Liver (tissue), 9 donors: ENCODE results near the gene FOXM1. TPM values are rescaled to one million over a fixed set of nuclear protein-coding genes. Genes with fewer than 3 reads are reported as not detected.

ENCODE experiments used
- DNase-seq: peaks from one replicate; pipeline ENCODE4 v3.0.0-alpha.2; 2017; ENCODE audit warnings: low spot score
- H3K27ac ChIP-seq, 2 donors: one replicate each; pipeline ENCODE4 v1.7.0; 2013; ENCODE audit warnings: inconsistent platforms in 2 of 2, low read length in 2 of 2, control low read depth in 1 of 2, low read depth in 1 of 2, mild to moderate bottlenecking in 1 of 2
- H3K27me3 ChIP-seq, 4 donors: one replicate each; pipeline versions ENCODE4 v1.6.1 to v1.7.0; 2013; ENCODE audit warnings: low read length in 3 of 4, inconsistent platforms in 1 of 4, mild to moderate bottlenecking in 1 of 4, moderate library complexity in 1 of 4; ENCODE audit not compliant: control insufficient read depth in 4 of 4, insufficient read depth in 4 of 4
- H3K36me3 ChIP-seq, 4 donors: one replicate each; pipeline versions ENCODE4 v1.6.1 to v1.7.0; 2013; ENCODE audit warnings: low read length in 3 of 4, mild to moderate bottlenecking in 3 of 4, low read depth in 1 of 4, moderate library complexity in 1 of 4; ENCODE audit not compliant: control insufficient read depth in 4 of 4, insufficient read depth in 3 of 4
- H3K4me1 ChIP-seq, 4 donors: one replicate each; pipeline versions ENCODE4 v1.6.1 to v1.7.0; 2013; ENCODE audit warnings: low read length in 3 of 4, mild to moderate bottlenecking in 3 of 4, moderate library complexity in 1 of 4; ENCODE audit not compliant: control insufficient read depth in 4 of 4, insufficient read depth in 4 of 4
- H3K4me3 ChIP-seq, 3 donors: one replicate each; pipeline versions ENCODE4 v1.6.1 to v1.7.0; 2013; ENCODE audit warnings: low read length in 3 of 3, control low read depth in 1 of 3, low read depth in 1 of 3, mild to moderate bottlenecking in 1 of 3
- H3K9ac ChIP-seq, 2 donors: one replicate each; pipeline ENCODE4 v1.7.0; 2013; ENCODE audit warnings: low read length in 2 of 2, mild to moderate bottlenecking in 2 of 2, moderate library complexity in 2 of 2, control low read depth in 1 of 2, low read depth in 1 of 2
- H3K9me3 ChIP-seq, 4 donors: one replicate each; pipeline versions ENCODE4 v1.6.1 to v1.7.0; 2013; ENCODE audit warnings: low read length in 3 of 4; ENCODE audit not compliant: control insufficient read depth in 4 of 4
- EGR1 ChIP-seq, 2 donors: IDR thresholded peaks; 2 replicates each; pipeline ENCODE4 v1.6.1; 2016 to 2018; ENCODE audit warnings: antibody characterized with exemption in 2 of 2, low read depth in 2 of 2
- FOXA1 ChIP-seq: IDR thresholded peaks from 2 replicates; pipeline ENCODE4 v1.6.1; 2016; ENCODE audit warnings: antibody characterized with exemption
- FOXA2 ChIP-seq: IDR thresholded peaks from 2 replicates; pipeline ENCODE4 v1.6.1; 2016; ENCODE audit warnings: antibody characterized with exemption
- GABPA ChIP-seq, 2 donors: IDR thresholded peaks in 1 of 2; conservative IDR thresholded peaks in 1 of 2; 2 replicates each; pipeline ENCODE4 v1.6.1; 2016; ENCODE audit warnings: antibody characterized with exemption in 2 of 2, mild to moderate bottlenecking in 1 of 2, moderate library complexity in 1 of 2
- HNF4A ChIP-seq, 2 donors: conservative IDR thresholded peaks; 2 replicates each; pipeline ENCODE4 v1.6.1; 2016; ENCODE audit warnings: antibody characterized with exemption in 2 of 2, mild to moderate bottlenecking in 2 of 2
- HNF4G ChIP-seq: IDR thresholded peaks from 2 replicates; pipeline ENCODE4 v1.6.1; 2016; ENCODE audit warnings: antibody characterized with exemption
- JUND ChIP-seq, 2 donors: IDR thresholded peaks; 2 replicates each; pipeline ENCODE4 v1.6.1; 2016; ENCODE audit warnings: antibody characterized with exemption in 2 of 2
- NR2F2 ChIP-seq: IDR thresholded peaks from 2 replicates; pipeline ENCODE4 v1.6.1; 2016; ENCODE audit warnings: antibody characterized with exemption
- RAD21 ChIP-seq, 2 donors: IDR thresholded peaks; 2 replicates each; pipeline ENCODE4 v1.6.1; 2016; ENCODE audit warnings: antibody characterized with exemption in 2 of 2, mild to moderate bottlenecking in 2 of 2
- RXRA ChIP-seq, 2 donors: IDR thresholded peaks; 2 replicates each; pipeline ENCODE4 v1.6.1; 2017 to 2018; ENCODE audit warnings: antibody characterized with exemption in 2 of 2, mild to moderate bottlenecking in 1 of 2
- SP1 ChIP-seq: IDR thresholded peaks from 2 replicates; pipeline ENCODE4 v1.6.1; 2018; ENCODE audit warnings: antibody characterized with exemption, mild to moderate bottlenecking
- TAF1 ChIP-seq: conservative IDR thresholded peaks from 2 replicates; pipeline ENCODE4 v1.6.1; 2016; ENCODE audit warnings: antibody characterized with exemption, mild to moderate bottlenecking
- YY1 ChIP-seq: IDR thresholded peaks from 2 replicates; pipeline ENCODE4 v1.6.1; 2016; ENCODE audit warnings: antibody characterized with exemption, mild to moderate bottlenecking
- WGBS: extraction: QIAGEN DNeasy Blood & Tissue Kit; methylation state at CpG from one replicate; pipeline ENCODE4 v1.1.7; 2013; 5-methylcytosine and 5-hydroxymethylcytosine counted together
- polyA plus RNA-seq, 2 donors: library from polyadenylated mRNA; stranded (reverse) in 1 of 2; unstranded in 1 of 2; fragments of 200-250 nt in 1 of 2; fragments of >200 nt in 1 of 2; fragmentation: Nextera tagmentation in 1 of 2; extraction: Ambion mirVana in 1 of 2; gene quantifications; one replicate each; pipeline versions ENCODE4 v1.2.1 to v1.2.3, GENCODE V29; 2013 to 2015
- total RNA-seq, 2 donors: library from RNA; depleted of rRNA; stranded (reverse); fragments of >200 nt; gene quantifications; one replicate each; pipeline ENCODE4 v1.2.3, GENCODE V29; 2014
- TF ChIP-seq, protein P1 (sequence below): IDR thresholded peaks from 2 replicates; pipeline ENCODE4 v1.6.1; 2016; ENCODE audit warnings: antibody characterized with exemption
- TF ChIP-seq, protein P2 (sequence below): fragments of 150-350 bp; IDR thresholded peaks from 2 replicates; pipeline ENCODE4 v1.5.1; 2017; ENCODE audit warnings: improper control_type of control experiment, low read depth, low read length; ENCODE audit not compliant: missing input control
- TF ChIP-seq, protein P3 (sequence below): IDR thresholded peaks from 2 replicates; pipeline ENCODE4 v1.6.1; 2016; ENCODE audit warnings: antibody characterized with exemption, mild to moderate bottlenecking
- TF ChIP-seq, protein P4 (sequence below): IDR thresholded peaks from 2 replicates; pipeline ENCODE4 v1.6.1; 2016; ENCODE audit warnings: antibody characterized with exemption
- TF ChIP-seq, protein P5 (sequence below): IDR thresholded peaks from 2 replicates; pipeline ENCODE4 v1.6.1; 2016; ENCODE audit warnings: antibody characterized with exemption
- donor health status: healthy.
- donor health status: healthy.
- donor health status: healthy.
- donor health status: healthy.
- donor health status: healthy.

The FOXM1 gene
- total and polyA plus RNA-seq, 4 donors: 0.81 to 10.3 (median 4.6) TPM; not detected in 1

DNA sequence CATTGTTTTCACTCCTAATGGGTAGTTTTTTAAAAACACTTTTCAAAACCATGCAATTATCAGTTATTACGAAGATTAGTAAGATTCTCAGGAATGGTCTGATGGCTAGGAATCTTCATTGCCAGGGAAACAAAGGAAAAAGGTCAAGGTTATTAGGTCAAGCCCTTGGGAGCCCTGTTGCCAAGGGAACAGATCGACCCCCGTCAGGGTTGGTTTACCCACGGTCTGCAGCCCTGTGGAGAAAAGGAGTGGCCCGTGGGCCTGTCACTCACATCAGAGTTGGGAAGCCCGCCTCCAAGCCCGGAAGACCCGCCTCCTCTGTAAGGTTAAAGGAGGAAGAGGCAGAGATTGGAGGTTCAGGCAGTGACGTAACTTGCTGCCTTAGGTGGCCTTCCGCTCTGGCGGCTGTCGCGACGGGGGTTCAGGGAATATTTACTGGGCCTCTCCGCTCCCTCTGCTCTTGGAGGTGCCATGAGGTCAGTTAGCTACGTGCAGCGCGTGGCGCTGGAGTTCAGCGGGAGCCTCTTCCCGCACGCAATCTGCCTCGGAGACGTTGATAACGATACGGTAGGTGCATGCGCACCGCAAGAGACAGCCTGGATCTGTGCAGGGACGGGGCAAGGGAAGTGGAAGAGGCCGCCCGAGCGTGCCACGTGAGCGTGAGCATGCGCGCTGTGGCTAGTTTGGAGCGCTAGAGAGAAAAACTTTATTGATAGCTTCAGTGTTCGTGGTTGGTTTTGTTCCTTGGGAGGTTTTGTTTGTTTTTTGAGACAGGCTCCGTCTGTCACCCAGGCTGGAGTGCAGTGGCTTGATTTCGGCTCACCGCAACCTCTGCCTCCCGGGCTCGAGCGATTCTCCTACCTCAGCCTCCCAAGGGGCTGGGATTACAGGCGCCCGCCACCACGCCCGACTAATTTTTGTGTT lies 64.4 kb downstream of the FOXM1 start, which contains the start of gene ITFG2 (continued):
- TF ChIP-seq RXRA (IDR thresholded peaks at IDR 0.05) (peak; percentile 68 to 86), YY1 (peak; percentile 96)

DNA sequence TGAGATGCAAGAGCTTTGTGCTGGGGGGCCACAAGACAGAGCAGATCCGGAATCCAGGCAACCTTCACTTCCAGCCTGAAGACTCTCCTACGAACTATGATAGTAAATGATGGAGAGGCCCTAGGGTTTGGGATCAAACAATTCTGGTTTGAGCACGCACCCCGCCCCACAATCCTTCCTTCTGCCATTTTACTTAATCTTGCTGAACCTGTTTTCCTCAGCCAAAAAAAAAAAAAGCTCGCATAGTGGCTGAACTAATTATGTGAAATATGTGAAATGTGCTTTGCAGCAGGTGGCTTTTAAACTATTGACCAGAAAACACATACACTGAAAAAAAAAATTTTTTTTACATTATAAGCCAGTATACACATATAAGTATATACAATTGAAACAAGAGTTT lies 65.2 kb downstream of the FOXM1 start:
- no peak for DNase-seq
- H3K9me3 ChIP-seq: no peaks in the 10 kb centered on the region
- 81% methylated on average over 5 of the region's 5 CpGs for WGBS
- no peaks in the 10 kb centered on the region for H3K36me3 ChIP-seq
- H3K4me1 ChIP-seq: peaks cover 0 to 20% (median 15%) of the 10 kb centered on the region in 4 donors
- no peak overlapping the region for H3K27ac ChIP-seq
- no peaks in the 10 kb centered on the region for H3K27me3 ChIP-seq
- TF ChIP-seq GABPA (IDR thresholded peaks at IDR 0.05 in 1 of 2, conservative IDR thresholded peaks at IDR 0.05 in 1 of 2): no peak
- TF ChIP-seq TAF1: no peak
- no peak for TF ChIP-seq RXRA (IDR thresholded peaks at IDR 0.05)
- TF ChIP-seq SP1: no peak
- TF ChIP-seq HNF4A (conservative IDR thresholded peaks at IDR 0.05): no peak
- TF ChIP-seq, protein P1, sequence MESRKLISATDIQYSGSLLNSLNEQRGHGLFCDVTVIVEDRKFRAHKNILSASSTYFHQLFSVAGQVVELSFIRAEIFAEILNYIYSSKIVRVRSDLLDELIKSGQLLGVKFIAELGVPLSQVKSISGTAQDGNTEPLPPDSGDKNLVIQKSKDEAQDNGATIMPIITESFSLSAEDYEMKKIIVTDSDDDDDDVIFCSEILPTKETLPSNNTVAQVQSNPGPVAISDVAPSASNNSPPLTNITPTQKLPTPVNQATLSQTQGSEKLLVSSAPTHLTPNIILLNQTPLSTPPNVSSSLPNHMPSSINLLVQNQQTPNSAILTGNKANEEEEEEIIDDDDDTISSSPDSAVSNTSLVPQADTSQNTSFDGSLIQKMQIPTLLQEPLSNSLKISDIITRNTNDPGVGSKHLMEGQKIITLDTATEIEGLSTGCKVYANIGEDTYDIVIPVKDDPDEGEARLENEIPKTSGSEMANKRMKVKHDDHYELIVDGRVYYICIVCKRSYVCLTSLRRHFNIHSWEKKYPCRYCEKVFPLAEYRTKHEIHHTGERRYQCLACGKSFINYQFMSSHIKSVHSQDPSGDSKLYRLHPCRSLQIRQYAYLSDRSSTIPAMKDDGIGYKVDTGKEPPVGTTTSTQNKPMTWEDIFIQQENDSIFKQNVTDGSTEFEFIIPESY: no peak
- TF ChIP-seq EGR1 (IDR thresholded peaks at IDR 0.05; ENCODE audit: low read depth in 2 of 2): no peak
- no peak for TF ChIP-seq JUND (IDR thresholded peaks at IDR 0.05)
- TF ChIP-seq FOXA1: no peak
- TF ChIP-seq RAD21 (IDR thresholded peaks at IDR 0.05): no peak
- no peak for TF ChIP-seq NR2F2
- TF ChIP-seq, protein P2, sequence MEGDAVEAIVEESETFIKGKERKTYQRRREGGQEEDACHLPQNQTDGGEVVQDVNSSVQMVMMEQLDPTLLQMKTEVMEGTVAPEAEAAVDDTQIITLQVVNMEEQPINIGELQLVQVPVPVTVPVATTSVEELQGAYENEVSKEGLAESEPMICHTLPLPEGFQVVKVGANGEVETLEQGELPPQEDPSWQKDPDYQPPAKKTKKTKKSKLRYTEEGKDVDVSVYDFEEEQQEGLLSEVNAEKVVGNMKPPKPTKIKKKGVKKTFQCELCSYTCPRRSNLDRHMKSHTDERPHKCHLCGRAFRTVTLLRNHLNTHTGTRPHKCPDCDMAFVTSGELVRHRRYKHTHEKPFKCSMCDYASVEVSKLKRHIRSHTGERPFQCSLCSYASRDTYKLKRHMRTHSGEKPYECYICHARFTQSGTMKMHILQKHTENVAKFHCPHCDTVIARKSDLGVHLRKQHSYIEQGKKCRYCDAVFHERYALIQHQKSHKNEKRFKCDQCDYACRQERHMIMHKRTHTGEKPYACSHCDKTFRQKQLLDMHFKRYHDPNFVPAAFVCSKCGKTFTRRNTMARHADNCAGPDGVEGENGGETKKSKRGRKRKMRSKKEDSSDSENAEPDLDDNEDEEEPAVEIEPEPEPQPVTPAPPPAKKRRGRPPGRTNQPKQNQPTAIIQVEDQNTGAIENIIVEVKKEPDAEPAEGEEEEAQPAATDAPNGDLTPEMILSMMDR: no peak
- no peak for TF ChIP-seq YY1
- TF ChIP-seq, protein P3, sequence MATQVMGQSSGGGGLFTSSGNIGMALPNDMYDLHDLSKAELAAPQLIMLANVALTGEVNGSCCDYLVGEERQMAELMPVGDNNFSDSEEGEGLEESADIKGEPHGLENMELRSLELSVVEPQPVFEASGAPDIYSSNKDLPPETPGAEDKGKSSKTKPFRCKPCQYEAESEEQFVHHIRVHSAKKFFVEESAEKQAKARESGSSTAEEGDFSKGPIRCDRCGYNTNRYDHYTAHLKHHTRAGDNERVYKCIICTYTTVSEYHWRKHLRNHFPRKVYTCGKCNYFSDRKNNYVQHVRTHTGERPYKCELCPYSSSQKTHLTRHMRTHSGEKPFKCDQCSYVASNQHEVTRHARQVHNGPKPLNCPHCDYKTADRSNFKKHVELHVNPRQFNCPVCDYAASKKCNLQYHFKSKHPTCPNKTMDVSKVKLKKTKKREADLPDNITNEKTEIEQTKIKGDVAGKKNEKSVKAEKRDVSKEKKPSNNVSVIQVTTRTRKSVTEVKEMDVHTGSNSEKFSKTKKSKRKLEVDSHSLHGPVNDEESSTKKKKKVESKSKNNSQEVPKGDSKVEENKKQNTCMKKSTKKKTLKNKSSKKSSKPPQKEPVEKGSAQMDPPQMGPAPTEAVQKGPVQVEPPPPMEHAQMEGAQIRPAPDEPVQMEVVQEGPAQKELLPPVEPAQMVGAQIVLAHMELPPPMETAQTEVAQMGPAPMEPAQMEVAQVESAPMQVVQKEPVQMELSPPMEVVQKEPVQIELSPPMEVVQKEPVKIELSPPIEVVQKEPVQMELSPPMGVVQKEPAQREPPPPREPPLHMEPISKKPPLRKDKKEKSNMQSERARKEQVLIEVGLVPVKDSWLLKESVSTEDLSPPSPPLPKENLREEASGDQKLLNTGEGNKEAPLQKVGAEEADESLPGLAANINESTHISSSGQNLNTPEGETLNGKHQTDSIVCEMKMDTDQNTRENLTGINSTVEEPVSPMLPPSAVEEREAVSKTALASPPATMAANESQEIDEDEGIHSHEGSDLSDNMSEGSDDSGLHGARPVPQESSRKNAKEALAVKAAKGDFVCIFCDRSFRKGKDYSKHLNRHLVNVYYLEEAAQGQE: no peak
- TF ChIP-seq FOXA2: no peak
- TF ChIP-seq, protein P4, sequence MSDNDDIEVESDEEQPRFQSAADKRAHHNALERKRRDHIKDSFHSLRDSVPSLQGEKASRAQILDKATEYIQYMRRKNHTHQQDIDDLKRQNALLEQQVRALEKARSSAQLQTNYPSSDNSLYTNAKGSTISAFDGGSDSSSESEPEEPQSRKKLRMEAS: no peak
- TF ChIP-seq, protein P5, sequence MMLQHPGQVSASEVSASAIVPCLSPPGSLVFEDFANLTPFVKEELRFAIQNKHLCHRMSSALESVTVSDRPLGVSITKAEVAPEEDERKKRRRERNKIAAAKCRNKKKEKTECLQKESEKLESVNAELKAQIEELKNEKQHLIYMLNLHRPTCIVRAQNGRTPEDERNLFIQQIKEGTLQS: no peak
- no peak for TF ChIP-seq HNF4G
- H3K4me3 ChIP-seq: peak overlapping the region in 2 of 3 donors; percentile 80 to 91
- peak overlapping the region in 1 of 2 donors; percentile 75 for H3K9ac ChIP-seq

Other genes with a start within 250 kb of the FOXM1 start
- gene FKBP4, start 82.2 kb downstream of the FOXM1 start, total RNA-seq: 10 to 100 TPM; 29.9 to 38.7 TPM
- gene FKBP4, start 82.2 kb downstream of the FOXM1 start, polyA plus RNA-seq: 10 to 100 TPM; 21.3 to 33.3 TPM
- gene ITFG2, start 64.5 kb downstream of the FOXM1 start, total RNA-seq: 10 to 100 TPM in 1 of 2 donors, 1 to 10 TPM in 1; 9.3 to 26.3 TPM
- 10 to 100 TPM in 1 of 2 donors, 1 to 10 TPM in 1; 7.5 to 13.4 TPM for gene ITFG2, start 64.5 kb downstream of the FOXM1 start, polyA plus RNA-seq
- under 1 TPM; 0.19 to 0.25 TPM for gene NRIP2, start 42.1 kb downstream of the FOXM1 start, total RNA-seq
- under 1 TPM; 0.21 to 0.46 TPM for gene NRIP2, start 42.1 kb downstream of the FOXM1 start, polyA plus RNA-seq
- not detected for gene TEX52, start 20.1 kb downstream of the FOXM1 start, total RNA-seq
- gene TEX52, start 20.1 kb downstream of the FOXM1 start, polyA plus RNA-seq: not detected
- 10 to 100 TPM in 1 of 2 donors, 1 to 10 TPM in 1; 1.4 to 14.5 TPM for gene RHNO1, start within 50 bp of the FOXM1 start, total RNA-seq
- 1 to 10 TPM; 2.2 to 3.5 TPM for gene RHNO1, start within 50 bp of the FOXM1 start, polyA plus RNA-seq
- gene TULP3, start 13.7 kb upstream of the FOXM1 start, total RNA-seq: 1 to 10 TPM; 3.2 to 4.8 TPM
- gene TULP3, start 13.7 kb upstream of the FOXM1 start, polyA plus RNA-seq: 1 to 10 TPM; 3.2 to 4.2 TPM
- gene TEAD4, start 82.2 kb upstream of the FOXM1 start, total RNA-seq: 1 to 10 TPM; 2.5 to 3.1 TPM
- 1 to 10 TPM in 1 of 2 donors, under 1 TPM in 1; 0.79 to 3.8 TPM for gene TEAD4, start 82.2 kb upstream of the FOXM1 start, polyA plus RNA-seq
- 10 to 100 TPM; 29.0 to 62.9 TPM for gene TSPAN9, start 200.2 kb upstream of the FOXM1 start, total RNA-seq
- 10 to 100 TPM; 17.4 to 39.3 TPM for gene TSPAN9, start 200.2 kb upstream of the FOXM1 start, polyA plus RNA-seq